HG03066 (cell line): ENCODE data around the gene ZC3H7A.
A peak's percentile ranks its signal among the peaks of the same experiment; 100 is the strongest.

ENCODE experiments used
- ATAC-seq: cut with Tn5 transposase; IDR thresholded peaks from one replicate; pipeline ENCODE4 v1.9.1; 2021; ENCODE audit warnings: low read depth; ENCODE audit not compliant: unreplicated experiment

The ZC3H7A gene

DNA sequence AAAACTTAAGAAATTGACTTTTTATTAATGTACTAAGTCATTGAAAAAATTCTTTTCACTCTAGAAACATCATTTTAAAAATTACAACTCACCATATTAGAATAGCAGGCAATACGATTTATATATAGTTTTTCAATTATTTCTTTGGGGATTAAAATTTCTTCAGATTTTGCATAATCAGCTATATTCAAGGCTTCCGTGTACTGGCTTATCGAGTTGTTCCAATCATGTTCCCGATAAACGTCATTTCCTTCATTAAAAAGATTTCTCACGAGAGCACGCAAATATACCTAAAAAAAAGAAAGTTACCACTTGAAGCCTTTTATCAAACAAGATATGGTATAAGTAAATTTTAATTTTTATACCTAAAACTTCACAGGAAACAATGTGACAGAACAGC is 18.0 kb downstream of the ZC3H7A start:
- no peak for ATAC-seq

DNA sequence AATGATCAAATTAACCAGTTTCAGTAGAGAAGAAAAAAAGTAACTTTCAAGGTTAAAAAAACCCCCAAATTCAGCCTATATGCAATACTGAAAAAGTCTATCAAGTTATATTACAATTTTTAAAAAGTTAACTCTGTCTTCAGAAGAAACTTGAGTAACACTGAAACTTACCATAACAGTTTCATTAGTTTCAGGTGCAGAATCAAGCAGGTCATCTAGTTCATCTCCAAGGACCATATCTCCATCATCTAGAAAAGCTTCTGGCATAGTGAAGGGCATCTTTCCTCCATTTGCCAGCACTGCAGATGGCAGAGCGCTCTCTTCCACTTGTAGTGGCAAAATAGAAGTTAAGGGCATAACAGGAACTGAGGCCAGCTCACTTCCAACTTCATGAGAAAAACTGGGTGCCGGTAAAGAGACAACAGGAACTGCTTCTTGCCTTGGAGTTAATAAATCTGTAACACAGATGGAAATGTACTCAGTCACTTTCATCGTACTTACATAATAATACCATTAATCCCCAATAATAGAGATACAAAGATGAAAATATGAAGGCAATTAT is 22.9 kb downstream of the ZC3H7A start:
- no peak for ATAC-seq

- ATAC-seq: no peak
Observed at GRCh38 chr16:11768849-11769248, 28.2 kb downstream of the ZC3H7A start.

DNA sequence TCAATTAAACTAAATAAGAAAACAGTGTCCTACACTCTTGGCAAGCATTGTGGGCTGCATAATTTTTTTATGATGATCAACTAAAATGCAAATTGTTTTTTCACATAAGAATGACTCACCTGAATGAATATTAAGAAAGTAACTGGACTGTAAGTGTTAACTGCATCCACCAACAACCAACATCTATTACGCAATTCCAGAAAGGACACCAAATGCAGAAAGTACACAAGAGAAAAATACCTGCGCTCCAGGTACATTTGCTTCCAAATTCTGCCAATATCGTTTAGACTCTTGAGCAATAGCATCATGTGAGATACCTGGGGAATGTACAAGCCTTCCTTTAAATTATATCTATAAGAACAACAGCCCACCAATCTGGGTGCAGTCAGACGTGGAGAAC is 34.6 kb downstream of the ZC3H7A start:
- ATAC-seq: no peak

DNA sequence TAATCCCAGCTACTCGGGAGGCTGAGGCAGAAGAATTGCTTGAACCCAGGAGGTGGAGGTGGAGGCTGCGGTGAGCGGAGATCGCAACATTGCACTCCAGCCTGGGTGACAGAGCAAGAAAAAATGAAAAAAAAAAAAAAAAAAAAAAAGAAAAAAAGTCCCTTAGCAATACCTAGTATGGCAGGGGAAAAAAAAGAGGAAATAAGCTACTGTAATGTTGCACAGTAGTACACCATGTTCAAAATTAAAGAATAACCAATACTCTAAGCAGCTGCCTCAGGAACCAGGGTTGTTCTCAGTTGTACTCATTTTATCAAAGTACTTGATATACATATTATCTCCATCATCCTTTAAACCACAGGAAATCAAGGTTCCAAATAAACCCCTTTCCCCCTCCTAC is 37.1 kb downstream of the ZC3H7A start:
- ATAC-seq: no peak

- ATAC-seq: no peak
Observed at GRCh38 chr16:11759163-11759834, 37.8 kb downstream of the ZC3H7A start.

- ATAC-seq: no peak
Observed at GRCh38 chr16:11757671-11758545, 39.1 kb downstream of the ZC3H7A start.

GRCh38 chr16:11756248-11756647 is 40.8 kb downstream of the ZC3H7A start:
- no peak for ATAC-seq

- ATAC-seq: no peak
Observed at GRCh38 chr16:11755022-11755760, 41.9 kb downstream of the ZC3H7A start.

GRCh38 chr16:11752856-11753255 is 44.2 kb downstream of the ZC3H7A start:
- ATAC-seq: no peak

DNA sequence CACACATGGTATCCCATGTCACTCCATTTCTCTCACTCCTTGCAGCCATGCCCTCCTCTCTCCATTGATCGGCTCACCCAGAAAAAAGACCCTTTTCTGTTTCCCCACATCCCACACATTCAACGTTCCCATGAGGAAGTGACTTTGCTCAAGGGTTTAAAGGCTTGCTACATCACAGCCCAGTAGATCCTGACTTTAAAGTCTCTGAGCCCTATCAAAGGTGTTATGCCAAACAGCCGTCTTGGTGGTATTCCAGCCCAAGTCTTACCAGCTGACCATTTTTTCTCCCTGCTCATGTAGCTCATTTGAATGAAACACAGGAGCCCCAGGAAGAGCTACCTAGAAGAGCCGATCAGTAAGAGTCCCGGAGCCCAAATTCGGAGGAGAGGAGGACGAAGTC is 47.0 kb downstream of the ZC3H7A start:
- no peak for ATAC-seq

- no peak for ATAC-seq
Observed at GRCh38 chr16:11748404-11749254, 48.4 kb downstream of the ZC3H7A start.

GRCh38 chr16:11747949-11748403 is 49.1 kb downstream of the ZC3H7A start:
- no peak for ATAC-seq

DNA sequence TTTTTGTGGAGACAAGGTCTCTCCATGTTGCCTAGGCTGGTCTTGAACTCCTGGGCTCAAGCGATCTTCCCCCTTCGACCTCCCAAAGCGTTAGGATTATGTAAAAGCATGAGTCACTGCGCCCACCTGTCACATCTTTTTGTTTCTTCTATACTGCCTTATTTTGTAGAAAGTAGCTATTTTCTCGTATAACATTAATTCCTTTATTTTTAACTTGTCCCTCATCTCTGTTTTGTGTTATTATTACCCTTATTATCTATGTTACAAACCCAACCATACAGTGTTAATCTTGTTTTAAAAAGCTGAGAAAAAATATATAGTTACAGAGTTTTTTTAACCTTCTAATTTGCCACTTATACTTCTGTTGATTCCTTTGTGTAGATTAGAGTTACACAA is 53.0 kb downstream of the ZC3H7A start:
- no peak for ATAC-seq

- no peak for ATAC-seq
Observed at GRCh38 chr16:11743308-11744074, 53.6 kb downstream of the ZC3H7A start.

DNA sequence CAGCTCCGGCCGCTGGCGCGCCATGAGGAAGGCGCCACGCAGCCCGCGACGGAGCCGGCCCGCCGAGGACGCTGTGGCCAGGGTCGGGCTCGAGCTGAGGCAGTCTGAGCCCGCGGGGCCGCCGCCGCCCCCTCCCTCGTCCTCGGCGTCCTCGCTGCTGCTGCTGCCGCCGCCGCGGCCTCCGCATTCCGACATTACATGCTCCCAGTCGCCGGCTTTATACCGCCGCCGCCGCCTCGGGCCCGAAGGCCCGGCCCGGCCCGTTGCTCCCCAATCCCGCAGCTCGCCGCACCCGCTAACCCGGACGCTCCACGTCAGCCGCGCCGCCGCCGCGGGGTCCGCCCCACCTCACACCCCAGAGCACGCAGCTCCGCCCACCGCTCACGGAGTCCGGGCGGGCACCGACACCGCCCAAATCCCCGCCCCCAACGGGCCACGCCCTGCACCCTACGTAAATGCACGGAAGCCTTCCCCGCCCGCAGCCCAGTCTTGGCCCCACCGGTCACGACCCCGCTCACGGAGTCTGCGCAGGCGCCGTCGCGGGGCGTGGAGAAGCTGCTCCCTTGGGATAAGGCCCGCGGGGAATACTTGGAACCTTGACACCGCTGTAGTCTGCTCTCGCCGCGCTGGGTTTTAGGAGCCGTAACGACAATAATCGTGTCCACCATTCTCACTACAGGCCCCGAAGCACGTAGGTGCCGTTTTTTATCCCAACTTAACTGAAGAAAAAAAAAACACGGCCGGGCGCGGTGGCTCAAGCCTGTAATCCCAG is 54.3 kb downstream of the ZC3H7A start, which contains the start of gene TXNDC11:
Gene TXNDC11 (minus strand): TSS at position 322 of the 772 bp plus-strand sequence. CDS start 127 bp downstream, at position 195.
- ATAC-seq: peak; percentile 80

DNA sequence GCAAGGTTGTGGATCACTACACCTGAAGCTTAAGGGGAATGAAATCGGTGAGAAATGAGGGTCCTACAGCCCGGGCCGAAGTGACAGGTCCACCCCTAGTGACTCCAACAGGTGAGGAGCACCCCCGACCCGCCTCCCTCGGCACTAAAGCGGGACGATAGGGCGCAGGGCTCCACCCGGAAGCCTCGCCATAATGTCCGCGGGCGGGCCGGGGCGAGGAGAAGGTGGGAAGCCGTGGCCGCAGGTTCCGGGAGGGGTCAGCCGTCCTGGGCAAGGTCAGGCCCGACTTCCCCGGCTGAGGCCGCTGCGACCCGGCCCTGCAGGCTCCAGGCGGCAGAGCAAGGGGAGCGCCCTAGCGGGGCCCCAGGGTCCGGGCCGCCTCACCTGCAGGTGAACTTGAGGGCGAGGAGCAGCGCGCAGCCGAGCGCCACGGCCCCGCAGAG is 54.9 kb downstream of the ZC3H7A start:
- peak; percentile 21 for ATAC-seq

DNA sequence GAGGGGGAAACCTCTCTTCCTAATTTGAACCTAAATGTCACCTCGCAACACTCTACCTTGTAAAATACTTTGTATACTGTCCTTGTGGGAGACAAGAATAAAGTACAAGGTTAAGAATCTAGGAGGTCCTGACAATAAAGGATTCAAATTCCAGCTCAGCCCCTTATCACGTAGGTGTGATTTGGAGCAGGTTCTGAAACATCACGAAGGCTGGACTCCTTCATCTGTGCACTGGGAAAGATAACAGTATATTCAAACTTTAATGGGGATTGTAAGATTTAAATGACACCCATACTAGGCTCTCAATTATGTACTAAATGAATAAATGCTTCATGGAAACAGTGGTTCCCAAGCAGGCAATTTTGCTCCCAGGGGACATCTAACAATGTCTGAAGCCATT is 56.5 kb downstream of the ZC3H7A start:
- no peak for ATAC-seq
